ENCODE results near the gene TBC1D9B.

The TBC1D9B gene

GRCh38 chr5:179830818-179831468 is 76.8 kb downstream of the TBC1D9B start:
- in situ Hi-C loops (cut with MboI; ENCODE audit: low sequenced_read_pairs, unreplicated experiment), result no loop called here
- no peak for DNase-seq (ENCODE audit: low spot score)
- no peak for TF ChIP-seq CTCF (IDR thresholded peaks at IDR 0.05; ENCODE audit: borderline replicate concordance, control extremely low read depth, extremely low read depth, insufficient read depth, missing control alignments)

- no peak for TF ChIP-seq CTCF (IDR thresholded peaks at IDR 0.05; ENCODE audit: borderline replicate concordance, control extremely low read depth, extremely low read depth, insufficient read depth, missing control alignments)
- DNase-seq (ENCODE audit: low spot score), result no peak
- in situ Hi-C loops (cut with MboI; ENCODE audit: low sequenced_read_pairs, unreplicated experiment), result no loop called here
Observed at GRCh38 chr5:179829732-179830435, 77.8 kb downstream of the TBC1D9B start.

GRCh38 chr5:179828756-179829421 is 78.8 kb downstream of the TBC1D9B start:
- no peak for DNase-seq (ENCODE audit: low spot score)
- no peak for TF ChIP-seq CTCF (IDR thresholded peaks at IDR 0.05; ENCODE audit: borderline replicate concordance, control extremely low read depth, extremely low read depth, insufficient read depth, missing control alignments)
- in situ Hi-C loops (cut with MboI; ENCODE audit: low sequenced_read_pairs, unreplicated experiment), result no loop called here

GRCh38 chr5:179827680-179828079 is 80.0 kb downstream of the TBC1D9B start:
- TF ChIP-seq CTCF (IDR thresholded peaks at IDR 0.05; ENCODE audit: borderline replicate concordance, control extremely low read depth, extremely low read depth, insufficient read depth, missing control alignments), result no peak
- in situ Hi-C loops (cut with MboI; ENCODE audit: low sequenced_read_pairs, unreplicated experiment), result no loop called here
- DNase-seq (ENCODE audit: low spot score), result peak; percentile 24

GRCh38 chr5:179825655-179826182 is 82.0 kb downstream of the TBC1D9B start:
- DNase-seq (ENCODE audit: low spot score), result no peak
- in situ Hi-C loops (cut with MboI; ENCODE audit: low sequenced_read_pairs, unreplicated experiment), result no loop called here
- TF ChIP-seq CTCF (IDR thresholded peaks at IDR 0.05; ENCODE audit: borderline replicate concordance, control extremely low read depth, extremely low read depth, insufficient read depth, missing control alignments), result no peak

GRCh38 chr5:179824745-179825112 is 83.0 kb downstream of the TBC1D9B start:
- no peak for DNase-seq (ENCODE audit: low spot score)
- TF ChIP-seq CTCF (IDR thresholded peaks at IDR 0.05; ENCODE audit: borderline replicate concordance, control extremely low read depth, extremely low read depth, insufficient read depth, missing control alignments), result no peak
- in situ Hi-C loops (cut with MboI; ENCODE audit: low sequenced_read_pairs, unreplicated experiment), result no loop called here
